HG02763 (cell line): ENCODE results near the gene PEX10.

Source experiments
- ATAC-seq: cut with Tn5 transposase; IDR thresholded peaks from one replicate; pipeline ENCODE4 v1.9.1; 2021; ENCODE audit warnings: mild to moderate bottlenecking, moderate library complexity; ENCODE audit not compliant: unreplicated experiment

PEX10 gene

GRCh38 chr1:2389644-2390043 is 22.7 kb downstream of the PEX10 start:
- no peak for ATAC-seq

- no peak for ATAC-seq
These were observed 24.1 kb downstream of the PEX10 start for GRCh38 chr1:2388004-2388913.

- no peak for ATAC-seq
These were observed 25.4 kb downstream of the PEX10 start for GRCh38 chr1:2386636-2387611.

GRCh38 chr1:2385606-2386280 is 26.6 kb downstream of the PEX10 start:
- no peak for ATAC-seq

- ATAC-seq, result no peak
These were observed 27.4 kb downstream of the PEX10 start for GRCh38 chr1:2384941-2385481.

- ATAC-seq, result no peak
These were observed 28.1 kb downstream of the PEX10 start for GRCh38 chr1:2384130-2384860.

- no peak for ATAC-seq
These were observed 28.8 kb downstream of the PEX10 start for GRCh38 chr1:2383576-2383975.

GRCh38 chr1:2382621-2383361 is 29.6 kb downstream of the PEX10 start:
- ATAC-seq, result no peak

- no peak for ATAC-seq
These were observed 30.4 kb downstream of the PEX10 start for GRCh38 chr1:2381741-2382620.

- ATAC-seq, result no peak
These were observed 31.4 kb downstream of the PEX10 start for GRCh38 chr1:2380816-2381591.

- no peak for ATAC-seq
These were observed 32.5 kb downstream of the PEX10 start for GRCh38 chr1:2379733-2380404.

GRCh38 chr1:2378956-2379732 is 33.2 kb downstream of the PEX10 start:
- no peak for ATAC-seq

GRCh38 chr1:2378441-2378851 is 33.9 kb downstream of the PEX10 start:
- ATAC-seq, result no peak

GRCh38 chr1:2377751-2378440 is 34.5 kb downstream of the PEX10 start:
- no peak for ATAC-seq

GRCh38 chr1:2376931-2377672 is 35.3 kb downstream of the PEX10 start:
- ATAC-seq, result no peak
